Right lobe of liver (tissue), 6 donors: ENCODE measurements around the gene MAP3K13. TPM values are rescaled to one million over a fixed set of nuclear protein-coding genes. Genes with fewer than 3 reads are reported as not detected.
A peak's percentile ranks its signal among the peaks of the same experiment; 100 is the strongest.

Source experiments
- ATAC-seq, 4 donors: fragments of 200-7000 bp; cut with Tn5 transposase; one replicate each; pipeline ENCODE4 v1.9.1; 2020; ENCODE audit warnings: mild to moderate bottlenecking in 4 of 4, moderate library complexity in 4 of 4
- DNase-seq, 3 donors: peaks; one replicate each; pipeline ENCODE4 v3.0.0-alpha.2; 2020
- H3K27ac ChIP-seq, 3 donors: fragments of 200-600 bp; one replicate each; pipeline ENCODE4 v1.8.0; 2022
- H3K27me3 ChIP-seq, 2 donors: fragments of 200-600 bp; one replicate each; pipeline ENCODE4 v1.8.0; 2022
- H3K36me3 ChIP-seq, 4 donors: fragments of 200-600 bp; sonication (generic) in 1 of 4; one replicate each; pipeline versions ENCODE4 v1.5.1 to v1.8.0; 2017 to 2022; ENCODE audit warnings: control low read depth in 1 of 4
- H3K4me1 ChIP-seq, 4 donors: fragments of 200-600 bp; sonication (generic) in 1 of 4; one replicate each; pipeline versions ENCODE4 v1.5.1 to v1.8.0; 2017 to 2022; ENCODE audit warnings: control low read depth in 1 of 4
- H3K4me3 ChIP-seq, 3 donors: fragments of 200-600 bp; one replicate each; pipeline ENCODE4 v1.8.0; 2022
- H3K9me3 ChIP-seq, 4 donors: fragments of 200-600 bp; sonication (generic) in 1 of 4; one replicate each; pipeline versions ENCODE4 v1.5.1 to v1.8.0; 2017 to 2022; ENCODE audit warnings: control low read depth in 1 of 4
- CTCF ChIP-seq, 4 donors: fragments of 200-600 bp in 3 of 4; fragments of 450-650 bp in 1 of 4; IDR thresholded peaks; one replicate each; pipeline versions ENCODE4 v1.5.1 to v1.8.0; 2016 to 2022; ENCODE audit warnings: antibody characterized with exemption in 4 of 4, mild to moderate bottlenecking in 2 of 4
- POLR2A ChIP-seq: fragments of 450-650 bp; IDR thresholded peaks from one replicate; pipeline ENCODE4 v1.6.1; 2017; ENCODE audit warnings: antibody characterized with exemption, mild to moderate bottlenecking
- WGBS: methylation state at CpG from one replicate; pipeline ENCODE4 v1.1.6; 2018; ENCODE audit warnings: low coverage, low lambda C conversion rate; ENCODE audit not compliant: insufficient coverage; ENCODE audit errors: missing lambda C conversion rate; 5-methylcytosine and 5-hydroxymethylcytosine counted together
- intact Hi-C, 2 donors: fragments of 100-400 bp; cut with DNase I; formaldehyde crosslinking; loops; one replicate each; pipeline versions ENCODE4 v1.11.2 to v1.14.1; 2022
- total RNA-seq, 6 experiments: library from RNA; depleted of rRNA in 2 of 6; stranded (reverse); fragments of >200 nt in 2 of 6; fragmentation: NEBNext Ultra II Directional in 3 of 6; extraction: Animal tissue kit (Norgen Biotek cat#: 25700) in 3 of 6; gene quantifications; one replicate each; pipeline versions ENCODE4 v1.1.0 to v1.2.4, GENCODE V29; 2016 to 2023
- donor health status: DM: no; HTN: yes; CAD: no.
- donor health status: DM: no; HTN: no; CAD: no.
- donor health status: DM: no; HTN: no; CAD: no.
- donor health status: DM: no; HTN: yes; CAD: no.
- donor health status: DM: no; HTN: yes; CAD: no.

Gene MAP3K13
- total RNA-seq, 6 experiments from 2014 or later, result 14.1 to 30.9 (median 24.1) TPM

- H3K4me3 ChIP-seq, result no peak overlapping the region
- TF ChIP-seq CTCF (IDR thresholded peaks at IDR 0.05) (no peak), POLR2A (no peak)
- no peaks in the 10 kb centered on the region for H3K27me3 ChIP-seq
- no peaks in the 10 kb centered on the region for H3K9me3 ChIP-seq
- no peaks in the 10 kb centered on the region for H3K4me1 ChIP-seq
- ATAC-seq (no peak), DNase-seq (no peak)
- WGBS, result 82% methylated on average over 5 of the region's 7 CpGs
- intact Hi-C loops, result no loop called here
- H3K36me3 ChIP-seq, result no peaks in the 10 kb centered on the region
- no peak overlapping the region for H3K27ac ChIP-seq
Observed at GRCh38 chr3:185521349-185522138, 158.6 kb downstream of the MAP3K13 start.

GRCh38 chr3:185526349-185526951, 163.5 kb downstream of the MAP3K13 start:
- no peaks in the 10 kb centered on the region for H3K4me1 ChIP-seq
- no peaks in the 10 kb centered on the region for H3K27me3 ChIP-seq
- H3K36me3 ChIP-seq, result no peaks in the 10 kb centered on the region
- H3K9me3 ChIP-seq, result no peaks in the 10 kb centered on the region
- H3K4me3 ChIP-seq, result no peak overlapping the region
- no peak overlapping the region for H3K27ac ChIP-seq
- DNase-seq (no peak), ATAC-seq (no peak)
- WGBS, result 43% methylated on average over 1 of the region's 2 CpGs
- intact Hi-C loops, result no loop called here
- TF ChIP-seq CTCF (IDR thresholded peaks at IDR 0.05) (no peak), POLR2A (no peak)

- ATAC-seq, result peak in 1 of 4 donors; percentile 13
Observed at GRCh38 chr3:185527364-185527763, 164.4 kb downstream of the MAP3K13 start.

GRCh38 chr3:185528532-185528931, 165.6 kb downstream of the MAP3K13 start:
- no peak overlapping the region for H3K27ac ChIP-seq
- no peak for ATAC-seq
- H3K27me3 ChIP-seq, result no peaks in the 10 kb centered on the region
- H3K9me3 ChIP-seq, result no peaks in the 10 kb centered on the region
- H3K4me1 ChIP-seq, result no peaks in the 10 kb centered on the region
- WGBS, result 82% methylated on average over 3 of the region's 6 CpGs
- H3K36me3 ChIP-seq, result no peaks in the 10 kb centered on the region
- DNase-seq, result peak in 1 of 3 donors; percentile 23
- no peak overlapping the region for H3K4me3 ChIP-seq
- TF ChIP-seq CTCF (IDR thresholded peaks at IDR 0.05), result no peak
- TF ChIP-seq POLR2A, result no peak
- intact Hi-C loops, result no loop called here

More at GRCh38 chr3:185527364-185527763, 164.4 kb downstream of the MAP3K13 start:
- Histone ChIP-seq H3K9me3 (no peaks in the 10 kb centered on the region), H3K27ac (no peak overlapping the region), H3K4me3 (no peak overlapping the region), H3K4me1 (no peaks in the 10 kb centered on the region), H3K27me3 (no peaks in the 10 kb centered on the region), H3K36me3 (no peaks in the 10 kb centered on the region)
- intact Hi-C loops, result no loop called here
- peak in 1 of 3 donors; percentile 27 for DNase-seq
- 97% methylated on average over 7 of the region's 9 CpGs for WGBS
- TF ChIP-seq CTCF (IDR thresholded peaks at IDR 0.05) (no peak), POLR2A (no peak)
